Activated CD4-positive, alpha-beta memory T cell treated with anti-CD3 and anti-CD28 coated beads for 36 hours (primary cell): ENCODE results near the gene ATAD3C. TPM values are rescaled to one million over a fixed set of nuclear protein-coding genes. Genes with fewer than 3 reads are reported as not detected.

Experiments
- CTCF ChIA-PET: fragments of 350-600 bp; sonication (Branson Sonifier 250); formaldehyde crosslinking; loops from one replicate; lab custom pipeline; 2021; ENCODE audit warnings: antibody characterized with exemption, inconsistent platforms; lab: Charles Lee
- POLR2A ChIA-PET: fragments of 350-600 bp; sonication (Branson Sonifier 250); formaldehyde crosslinking; loops from one replicate; lab custom pipeline; 2021; ENCODE audit warnings: antibody characterized with exemption; lab: Charles Lee
- DNase-seq: peaks from one replicate; pipeline ENCODE4 v3.0.0-alpha.2; 2020
- H3K27ac Mint-ChIP-seq: one replicate; pipeline ENCODE4 v1.8.0; 2021; ENCODE audit warnings: mixed read lengths
- H3K27me3 Mint-ChIP-seq: one replicate; pipeline ENCODE4 v1.8.0; 2021; ENCODE audit warnings: mixed read lengths
- H3K36me3 Mint-ChIP-seq: one replicate; pipeline ENCODE4 v1.8.0; 2021; ENCODE audit warnings: mixed read lengths
- H3K4me1 Mint-ChIP-seq: one replicate; pipeline ENCODE4 v1.8.0; 2021; ENCODE audit warnings: low read depth, mixed read lengths
- H3K4me3 Mint-ChIP-seq: one replicate; pipeline ENCODE4 v1.8.0; 2021; ENCODE audit warnings: mild to moderate bottlenecking, mixed read lengths
- H3K9me3 Mint-ChIP-seq: one replicate; pipeline ENCODE4 v1.8.0; 2021; ENCODE audit warnings: mixed read lengths
- intact Hi-C: fragments of 100-400 bp; cut with micrococcal nuclease; formaldehyde crosslinking; loops from one replicate; pipeline ENCODE4 v1.15.1; 2023
- total RNA-seq, 2 experiments: library from RNA; stranded (reverse); gene quantifications; one replicate each; pipeline ENCODE4 v1.2.3, GENCODE V29; 2021

The ATAD3C gene
- total RNA-seq, 2 experiments from 2014 or later: 1.2 to 1.7 TPM

DNA sequence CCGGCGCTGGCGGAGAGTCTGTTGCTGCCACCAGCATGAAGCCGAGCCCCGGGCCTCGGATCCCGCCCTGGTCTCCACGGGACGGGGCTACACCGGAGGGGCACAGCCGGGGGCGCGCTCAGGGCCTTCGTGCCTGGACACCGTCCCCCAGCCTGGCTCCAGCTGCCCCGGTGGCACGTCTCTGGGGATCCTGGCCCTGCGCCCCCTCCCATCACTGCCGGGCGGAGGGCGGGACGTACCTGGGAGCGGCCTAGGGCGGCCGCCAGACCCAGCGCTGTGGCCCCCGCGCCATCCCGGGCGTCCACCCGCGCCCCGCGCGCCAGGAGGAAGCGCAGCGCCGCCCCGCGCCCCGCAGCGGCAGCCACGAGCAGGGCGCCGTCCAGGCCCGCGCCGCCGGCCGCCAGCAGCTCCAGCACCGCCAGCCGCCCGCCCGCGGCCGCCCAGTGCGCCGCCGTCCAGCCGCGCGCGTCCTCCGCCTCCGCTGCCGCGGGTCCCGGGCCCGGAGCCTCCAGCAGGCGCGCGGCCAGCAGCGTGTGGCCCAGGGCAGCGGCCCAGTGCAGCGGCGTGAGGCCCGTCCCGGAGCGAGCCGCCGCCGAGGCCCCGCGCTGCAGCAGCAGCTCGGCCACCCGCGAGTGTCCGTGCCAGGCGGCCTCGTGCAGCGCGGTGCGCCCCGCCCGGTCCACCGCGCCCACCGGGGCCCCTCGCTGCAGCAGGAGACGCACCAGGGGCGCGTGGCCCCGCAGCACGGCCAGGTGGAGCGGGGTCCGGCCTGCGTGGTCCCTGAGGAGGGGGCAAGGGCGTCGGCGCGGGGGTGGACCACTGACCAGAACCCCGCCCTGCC is 29.5 kb upstream of the ATAD3C start:
- CTCF ChIA-PET: no interaction called here
- no peaks in the 10 kb centered on the region for H3K36me3 Mint-ChIP-seq
- POLR2A ChIA-PET: no interaction called here
- H3K9me3 Mint-ChIP-seq: no peaks in the 10 kb centered on the region
- H3K4me3 Mint-ChIP-seq: no peak overlapping the region
- H3K27ac Mint-ChIP-seq: no peak overlapping the region
- DNase-seq: no peak
- peaks cover 12% of the 10 kb centered on the region for H3K4me1 Mint-ChIP-seq
- intact Hi-C loops: no loop called here
- peaks cover 15% of the 10 kb centered on the region for H3K27me3 Mint-ChIP-seq

DNA sequence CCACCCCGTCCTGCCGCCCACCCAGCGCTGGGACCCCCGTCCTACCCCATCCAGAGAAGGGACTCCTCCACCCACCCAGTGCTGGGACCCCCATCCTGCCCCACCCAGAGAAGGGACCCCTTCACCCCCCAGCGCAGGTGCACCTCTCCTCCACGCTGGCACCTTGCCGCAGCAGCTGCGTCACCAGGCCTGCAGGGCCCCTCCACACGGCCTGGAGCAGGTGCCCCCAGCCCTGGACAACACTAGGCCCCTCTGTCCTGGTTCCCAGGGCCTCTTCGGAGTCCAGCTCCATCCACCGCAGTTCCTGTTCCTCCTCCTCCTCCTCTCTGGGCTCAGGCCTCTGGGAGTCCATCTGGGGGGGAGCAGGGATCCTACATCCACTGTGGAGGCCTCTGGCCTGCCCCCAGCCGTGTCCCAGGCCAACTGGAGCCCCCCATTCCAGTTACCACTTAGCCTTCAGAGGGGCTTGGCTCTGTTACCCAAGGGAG is 28.8 kb upstream of the ATAD3C start:
- intact Hi-C loops: no loop called here
- Mint-ChIP-seq H3K9me3 (no peaks in the 10 kb centered on the region), H3K4me1 (peaks cover 12% of the 10 kb centered on the region), H3K27ac (no peak overlapping the region), H3K4me3 (no peak overlapping the region), H3K27me3 (peaks cover 17% of the 10 kb centered on the region), H3K36me3 (no peaks in the 10 kb centered on the region)
- ChIA-PET CTCF (no interaction called here), POLR2A (no interaction called here)
- DNase-seq: no peak

DNA sequence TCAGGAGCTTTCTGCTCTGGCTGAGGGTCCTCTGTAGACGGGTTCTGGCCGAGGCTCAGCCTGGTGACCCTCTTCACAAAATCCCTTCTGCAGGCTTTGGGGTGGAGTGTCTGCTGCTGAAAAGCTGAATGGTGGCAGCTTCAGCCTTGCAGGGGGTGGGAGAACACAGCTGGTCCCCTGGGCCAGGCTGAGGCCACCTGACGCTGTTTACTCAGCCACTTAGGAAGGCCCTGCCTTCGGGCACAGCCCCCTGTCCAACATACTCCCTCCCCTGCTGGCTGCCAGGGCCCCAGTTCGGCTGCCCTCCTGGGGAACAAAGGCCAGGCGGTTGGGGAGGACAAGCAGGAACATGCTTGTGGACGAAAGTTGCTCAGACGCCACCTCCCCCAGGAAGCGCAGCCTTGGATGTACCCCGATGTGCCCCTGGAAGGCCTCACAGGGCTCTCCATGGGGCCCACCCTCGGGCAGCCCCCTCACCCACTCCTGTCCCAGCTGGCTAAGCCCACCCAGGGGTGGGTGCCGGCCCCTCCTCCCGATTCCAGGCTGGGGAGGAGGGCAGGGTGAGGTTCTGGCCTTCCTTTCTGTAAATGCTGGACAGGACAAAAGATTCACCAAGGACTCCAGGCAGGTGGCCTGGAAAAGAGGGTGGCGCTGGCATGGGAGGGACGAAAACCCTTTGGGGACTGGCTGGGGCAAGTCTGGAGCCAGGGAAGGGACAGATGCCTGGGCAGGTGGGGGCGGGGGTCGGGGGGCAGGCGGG is 28.2 kb upstream of the ATAD3C start, which contains the start of gene ANKRD65:
TSS of gene ANKRD65 (minus strand) at position 130 of the 760 bp plus-strand sequence. CDS start 271 bp downstream, outside the sequence.
- POLR2A ChIA-PET: no interaction called here
- intact Hi-C loops: no loop called here
- H3K27ac Mint-ChIP-seq: no peak within 1 kb of the TSS
- H3K4me1 Mint-ChIP-seq: peaks cover 13% of the 10 kb centered on the region
- CTCF ChIA-PET: no interaction called here
- H3K36me3 Mint-ChIP-seq: no peaks in the 10 kb centered on the region
- H3K4me3 Mint-ChIP-seq: no peak within 1 kb of the TSS
- peaks cover 21% of the 10 kb centered on the region for H3K27me3 Mint-ChIP-seq
- no peaks in the 10 kb centered on the region for H3K9me3 Mint-ChIP-seq
- no peak for DNase-seq

- H3K27ac Mint-ChIP-seq: no peak overlapping the region
- intact Hi-C loops: no loop called here
- no peaks in the 10 kb centered on the region for H3K36me3 Mint-ChIP-seq
- H3K9me3 Mint-ChIP-seq: no peaks in the 10 kb centered on the region
- H3K4me1 Mint-ChIP-seq: peaks cover 14% of the 10 kb centered on the region
- CTCF ChIA-PET: no interaction called here
- no peak overlapping the region for H3K4me3 Mint-ChIP-seq
- H3K27me3 Mint-ChIP-seq: peaks cover 22% of the 10 kb centered on the region
- no peak for DNase-seq
- POLR2A ChIA-PET: no interaction called here
Measured at GRCh38 chr1:1421907-1422464, 27.5 kb upstream of the ATAD3C start.

- Mint-ChIP-seq H3K9me3 (no peaks in the 10 kb centered on the region), H3K36me3 (no peaks in the 10 kb centered on the region), H3K27ac (no peak overlapping the region), H3K4me3 (no peak overlapping the region), H3K27me3 (peaks cover 22% of the 10 kb centered on the region), H3K4me1 (peaks cover 13% of the 10 kb centered on the region)
- DNase-seq: no peak
- ChIA-PET CTCF (no interaction called here), POLR2A (no interaction called here)
- intact Hi-C loops: no loop called here
Measured at GRCh38 chr1:1422465-1423244, 26.8 kb upstream of the ATAD3C start.

GRCh38 chr1:1423245-1423597 is 26.3 kb upstream of the ATAD3C start:
- no peak for DNase-seq
- H3K9me3 Mint-ChIP-seq: no peaks in the 10 kb centered on the region
- ChIA-PET CTCF (no interaction called here), POLR2A (no interaction called here)
- intact Hi-C loops: no loop called here
- H3K36me3 Mint-ChIP-seq: no peaks in the 10 kb centered on the region
- peaks cover 8% of the 10 kb centered on the region for H3K4me1 Mint-ChIP-seq
- H3K27ac Mint-ChIP-seq: no peak overlapping the region
- H3K4me3 Mint-ChIP-seq: no peak overlapping the region
- H3K27me3 Mint-ChIP-seq: peaks cover 22% of the 10 kb centered on the region

DNA sequence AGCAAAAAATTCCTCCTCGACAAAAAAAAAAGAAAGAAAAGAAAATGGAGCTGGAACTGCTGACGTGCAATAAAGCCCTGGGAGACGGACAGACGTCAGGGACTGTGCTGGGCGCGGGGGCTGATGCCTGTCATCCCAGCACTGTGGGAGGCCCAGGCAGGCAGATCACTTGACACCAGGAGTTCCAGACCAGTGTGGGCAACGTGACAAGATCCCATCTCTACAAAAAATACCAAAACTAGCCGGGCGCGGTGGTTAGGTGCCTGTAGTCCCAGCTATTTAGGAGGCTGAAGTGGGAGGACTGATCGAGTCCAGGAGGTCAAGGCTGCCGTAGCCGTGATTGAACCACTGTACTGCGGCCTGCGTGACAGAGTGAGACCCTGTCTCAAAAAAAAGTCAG is 24.8 kb upstream of the ATAD3C start:
- H3K36me3 Mint-ChIP-seq: no peaks in the 10 kb centered on the region
- no peak overlapping the region for H3K4me3 Mint-ChIP-seq
- DNase-seq: no peak
- CTCF ChIA-PET: interaction anchor here (0.8 kb wide), 1 partner anchor 16 kb away, joined by 4 read pairs; no protein-coding TSS in a partner anchor
- H3K4me1 Mint-ChIP-seq: peaks cover 5% of the 10 kb centered on the region
- H3K27ac Mint-ChIP-seq: no peak overlapping the region
- POLR2A ChIA-PET: no interaction called here
- H3K9me3 Mint-ChIP-seq: no peaks in the 10 kb centered on the region
- intact Hi-C loops: no loop called here
- H3K27me3 Mint-ChIP-seq: peaks cover 28% of the 10 kb centered on the region

DNA sequence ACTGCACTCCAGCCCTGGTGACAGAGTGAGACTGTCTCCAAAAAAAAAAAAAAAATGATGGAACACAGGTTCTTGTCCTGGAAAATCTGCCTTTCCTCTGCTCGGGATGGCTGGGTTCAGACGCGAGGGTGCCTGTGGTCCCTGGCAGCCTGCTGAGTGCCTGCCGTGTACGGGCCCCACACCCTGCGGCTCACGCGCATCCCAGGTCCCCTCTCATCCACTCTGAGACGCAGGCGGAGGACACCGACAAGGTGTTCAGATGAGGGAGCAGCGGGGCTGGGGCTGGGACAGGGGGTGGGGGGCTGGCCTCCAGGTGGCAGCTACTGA is 24.1 kb upstream of the ATAD3C start:
- ChIA-PET POLR2A (no interaction called here), CTCF (no interaction called here)
- H3K36me3 Mint-ChIP-seq: no peaks in the 10 kb centered on the region
- peaks cover 5% of the 10 kb centered on the region for H3K4me1 Mint-ChIP-seq
- H3K4me3 Mint-ChIP-seq: no peak overlapping the region
- peaks cover 32% of the 10 kb centered on the region for H3K27me3 Mint-ChIP-seq
- DNase-seq: no peak
- no peaks in the 10 kb centered on the region for H3K9me3 Mint-ChIP-seq
- no peak overlapping the region for H3K27ac Mint-ChIP-seq
- intact Hi-C loops: no loop called here

GRCh38 chr1:1425753-1426495 is 23.6 kb upstream of the ATAD3C start:
- H3K27ac Mint-ChIP-seq: no peak overlapping the region
- ChIA-PET POLR2A (no interaction called here), CTCF (no interaction called here)
- intact Hi-C loops: no loop called here
- H3K27me3 Mint-ChIP-seq: peaks cover 30% of the 10 kb centered on the region
- H3K9me3 Mint-ChIP-seq: no peaks in the 10 kb centered on the region
- no peaks in the 10 kb centered on the region for H3K36me3 Mint-ChIP-seq
- H3K4me1 Mint-ChIP-seq: peaks cover 5% of the 10 kb centered on the region
- DNase-seq: no peak
- no peak overlapping the region for H3K4me3 Mint-ChIP-seq

- Mint-ChIP-seq H3K4me1 (peaks cover 5% of the 10 kb centered on the region), H3K36me3 (no peaks in the 10 kb centered on the region), H3K4me3 (no peak overlapping the region), H3K9me3 (no peaks in the 10 kb centered on the region), H3K27ac (no peak overlapping the region), H3K27me3 (peaks cover 30% of the 10 kb centered on the region)
- DNase-seq: no peak
- POLR2A ChIA-PET: no interaction called here
- CTCF ChIA-PET: no interaction called here
- intact Hi-C loops: no loop called here
Measured at GRCh38 chr1:1426496-1427105, 22.9 kb upstream of the ATAD3C start.

DNA sequence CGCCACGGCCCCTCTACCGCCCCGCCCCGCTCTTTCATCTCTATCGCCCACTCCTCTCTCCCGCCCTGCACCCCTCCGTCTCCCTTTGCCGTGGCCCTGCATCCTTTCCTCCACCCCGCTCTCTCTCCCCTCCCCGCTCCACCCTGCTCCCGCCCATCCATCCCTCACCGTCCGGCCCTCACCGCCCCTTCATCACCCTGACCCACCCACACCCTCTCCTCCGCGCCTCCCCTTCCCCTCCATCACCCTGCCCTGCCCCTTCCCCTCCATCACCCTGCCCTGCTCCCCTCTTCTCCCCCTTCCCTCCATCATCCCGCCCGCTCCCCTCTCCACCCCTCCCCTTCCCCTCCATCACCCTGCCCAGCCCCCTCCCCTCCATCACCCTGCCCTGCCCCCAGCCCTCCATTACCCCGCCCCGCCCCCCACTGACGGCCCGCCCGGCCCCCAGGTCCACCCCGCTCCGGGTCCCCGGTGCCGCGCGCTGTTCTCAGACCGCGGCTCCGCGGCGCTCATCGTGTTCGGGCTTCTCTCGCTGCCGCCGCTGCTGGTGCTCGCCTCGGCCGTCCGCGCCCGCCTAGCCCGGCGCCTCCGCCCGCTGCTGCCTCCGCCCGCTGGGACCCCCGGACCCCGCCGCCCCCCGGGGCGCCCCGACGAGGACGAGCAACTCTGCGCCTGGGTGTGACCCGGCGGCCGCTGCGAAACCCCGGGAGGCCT is 22.2 kb upstream of the ATAD3C start:
- intact Hi-C loops: no loop called here
- ChIA-PET POLR2A (no interaction called here), CTCF (no interaction called here)
- no peak overlapping the region for H3K4me3 Mint-ChIP-seq
- H3K9me3 Mint-ChIP-seq: no peaks in the 10 kb centered on the region
- no peak overlapping the region for H3K27ac Mint-ChIP-seq
- H3K4me1 Mint-ChIP-seq: peaks cover 5% of the 10 kb centered on the region
- peaks cover 28% of the 10 kb centered on the region for H3K27me3 Mint-ChIP-seq
- no peaks in the 10 kb centered on the region for H3K36me3 Mint-ChIP-seq
- no peak for DNase-seq
